ENCODE measurements around the gene NACA.

NACA gene

GRCh38 chr12:56749853-56750252 lies 24.8 kb upstream of the NACA start:
- TF ChIP-seq EGR2 (tag by site-specific recombination; IDR thresholded peaks at IDR 0.05; ENCODE audit: low read depth): no peak
- no peak for TF ChIP-seq ZNF548 (tag by site-specific recombination; IDR thresholded peaks at IDR 0.05)
- no peak for TF ChIP-seq ZNF214 (tag by site-specific recombination; IDR thresholded peaks at IDR 0.05; ENCODE audit: borderline replicate concordance)
- no peak for TF ChIP-seq HOXC10 (CRISPR knock-in tag; IDR thresholded peaks at IDR 0.05)
- no peak for TF ChIP-seq ZNF24 (tag by site-specific recombination; IDR thresholded peaks at IDR 0.05)
- TF ChIP-seq BCL6B (tag by site-specific recombination; IDR thresholded peaks at IDR 0.05): no peak
- TF ChIP-seq, protein P1, sequence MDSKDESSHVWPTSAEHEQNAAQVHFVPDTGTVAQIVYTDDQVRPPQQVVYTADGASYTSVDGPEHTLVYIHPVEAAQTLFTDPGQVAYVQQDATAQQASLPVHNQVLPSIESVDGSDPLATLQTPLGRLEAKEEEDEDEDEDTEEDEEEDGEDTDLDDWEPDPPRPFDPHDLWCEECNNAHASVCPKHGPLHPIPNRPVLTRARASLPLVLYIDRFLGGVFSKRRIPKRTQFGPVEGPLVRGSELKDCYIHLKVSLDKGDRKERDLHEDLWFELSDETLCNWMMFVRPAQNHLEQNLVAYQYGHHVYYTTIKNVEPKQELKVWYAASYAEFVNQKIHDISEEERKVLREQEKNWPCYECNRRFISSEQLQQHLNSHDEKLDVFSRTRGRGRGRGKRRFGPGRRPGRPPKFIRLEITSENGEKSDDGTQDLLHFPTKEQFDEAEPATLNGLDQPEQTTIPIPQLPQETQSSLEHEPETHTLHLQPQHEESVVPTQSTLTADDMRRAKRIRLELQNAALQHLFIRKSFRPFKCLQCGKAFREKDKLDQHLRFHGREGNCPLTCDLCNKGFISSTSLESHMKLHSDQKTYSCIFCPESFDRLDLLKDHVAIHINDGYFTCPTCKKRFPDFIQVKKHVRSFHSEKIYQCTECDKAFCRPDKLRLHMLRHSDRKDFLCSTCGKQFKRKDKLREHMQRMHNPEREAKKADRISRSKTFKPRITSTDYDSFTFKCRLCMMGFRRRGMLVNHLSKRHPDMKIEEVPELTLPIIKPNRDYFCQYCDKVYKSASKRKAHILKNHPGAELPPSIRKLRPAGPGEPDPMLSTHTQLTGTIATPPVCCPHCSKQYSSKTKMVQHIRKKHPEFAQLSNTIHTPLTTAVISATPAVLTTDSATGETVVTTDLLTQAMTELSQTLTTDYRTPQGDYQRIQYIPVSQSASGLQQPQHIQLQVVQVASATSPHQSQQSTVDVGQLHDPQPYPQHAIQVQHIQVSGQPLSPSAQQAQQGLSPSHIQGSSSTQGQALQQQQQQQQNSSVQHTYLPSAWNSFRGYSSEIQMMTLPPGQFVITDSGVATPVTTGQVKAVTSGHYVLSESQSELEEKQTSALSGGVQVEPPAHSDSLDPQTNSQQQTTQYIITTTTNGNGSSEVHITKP (tag by site-specific recombination; IDR thresholded peaks at IDR 0.05): peak; percentile 95
- Histone ChIP-seq H3K4me1 (ENCODE audit: control insufficient read depth, insufficient read depth, low read length) (peaks cover 6% of the 10 kb centered on the region), H3K27ac (ENCODE audit: extremely low read depth, low read depth, low read length) (no peak overlapping the region), H3K9me3 (ENCODE audit: control insufficient read depth, insufficient read depth, low read depth, low read length) (no peaks in the 10 kb centered on the region), H3K36me3 (ENCODE audit: control insufficient read depth in 2 of 2, insufficient read depth in 1 of 2, low read length in 2 of 2) (peaks cover 44 to 51% of the 10 kb centered on the region in 2 experiments), H3K4me3 (ENCODE audit: low read depth, low read length) (no peak overlapping the region)
- POLR2A ChIA-PET: interaction anchor here (2.5 kb wide), 1 partner anchor 24 kb away, joined by 13 read pairs; the partner anchor contains the start of gene NACA
- CTCF ChIA-PET: no interaction called here

- TF ChIP-seq ZNF37A (tag by site-specific recombination; IDR thresholded peaks at IDR 0.05) (no peak), ZNF112 (tag by site-specific recombination; IDR thresholded peaks at IDR 0.05) (no peak), ZNF707 (tag by site-specific recombination; IDR thresholded peaks at IDR 0.05) (no peak), KLF7 (tag by site-specific recombination; IDR thresholded peaks at IDR 0.05; ENCODE audit: borderline replicate concordance) (no peak), ZNF792 (tag by site-specific recombination; IDR thresholded peaks at IDR 0.05) (no peak), ZNF610 (tag by site-specific recombination; IDR thresholded peaks at IDR 0.05; ENCODE audit: borderline replicate concordance) (no peak), ZNF138 (tag by site-specific recombination; IDR thresholded peaks at IDR 0.05; ENCODE audit: borderline replicate concordance) (no peak)
- TF ChIP-seq, protein P2, sequence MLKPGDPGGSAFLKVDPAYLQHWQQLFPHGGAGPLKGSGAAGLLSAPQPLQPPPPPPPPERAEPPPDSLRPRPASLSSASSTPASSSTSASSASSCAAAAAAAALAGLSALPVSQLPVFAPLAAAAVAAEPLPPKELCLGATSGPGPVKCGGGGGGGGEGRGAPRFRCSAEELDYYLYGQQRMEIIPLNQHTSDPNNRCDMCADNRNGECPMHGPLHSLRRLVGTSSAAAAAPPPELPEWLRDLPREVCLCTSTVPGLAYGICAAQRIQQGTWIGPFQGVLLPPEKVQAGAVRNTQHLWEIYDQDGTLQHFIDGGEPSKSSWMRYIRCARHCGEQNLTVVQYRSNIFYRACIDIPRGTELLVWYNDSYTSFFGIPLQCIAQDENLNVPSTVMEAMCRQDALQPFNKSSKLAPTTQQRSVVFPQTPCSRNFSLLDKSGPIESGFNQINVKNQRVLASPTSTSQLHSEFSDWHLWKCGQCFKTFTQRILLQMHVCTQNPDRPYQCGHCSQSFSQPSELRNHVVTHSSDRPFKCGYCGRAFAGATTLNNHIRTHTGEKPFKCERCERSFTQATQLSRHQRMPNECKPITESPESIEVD (tag by site-specific recombination; IDR thresholded peaks at IDR 0.05): peak; percentile 59
- H3K27ac ChIP-seq (ENCODE audit: extremely low read depth, low read depth, low read length): no peak overlapping the region
- ChIA-PET POLR2A (interaction anchor here (2.5 kb wide), 1 partner anchor 24 kb away, joined by 13 read pairs; the partner anchor contains the start of gene NACA), CTCF (interaction anchor here (1.1 kb wide), 1 partner anchor 362 kb away, joined by 4 read pairs; the partner anchor contains the start of gene STAT6)
- H3K9me3 ChIP-seq (ENCODE audit: control insufficient read depth, insufficient read depth, low read depth, low read length): no peaks in the 10 kb centered on the region
- peaks cover 6% of the 10 kb centered on the region for H3K4me1 ChIP-seq (ENCODE audit: control insufficient read depth, insufficient read depth, low read length)
- peaks cover 49 to 55% of the 10 kb centered on the region in 2 experiments for H3K36me3 ChIP-seq (ENCODE audit: control insufficient read depth in 2 of 2, insufficient read depth in 1 of 2, low read length in 2 of 2)
- no peak overlapping the region for H3K4me3 ChIP-seq (ENCODE audit: low read depth, low read length)
Measured at GRCh38 chr12:56749359-56749758, 24.3 kb upstream of the NACA start.

Data from HEK293 (cell line).